H7 (cell line): ENCODE measurements around the gene DDAH2. TPM values are rescaled to one million over a fixed set of nuclear protein-coding genes. Genes with fewer than 3 reads are reported as not detected.

Experiments
- DNase-seq: peaks from one replicate; pipeline ENCODE4 v3.0.0; 2012
- H3K27me3 ChIP-seq: 2 replicates; pipeline ENCODE4 v1.6.0; 2011; ENCODE audit warnings: mild to moderate bottlenecking, low read length; ENCODE audit not compliant: control insufficient read depth, insufficient read depth
- H3K36me3 ChIP-seq: replicated peaks from 2 replicates; pipeline ENCODE4 v1.5.1; 2011; ENCODE audit warnings: low read length; ENCODE audit not compliant: control insufficient read depth, insufficient read depth
- H3K4me3 ChIP-seq: 2 replicates; pipeline ENCODE4 v1.5.1; 2011; ENCODE audit warnings: low read depth, mild to moderate bottlenecking, control low read depth, low read length, moderate library complexity; ENCODE audit not compliant: insufficient read depth
- total RNA-seq: library from RNA; depleted of rRNA; stranded (reverse); fragments of >200 nt; shearing (Covaris generic); gene quantifications from 2 replicates; pipeline ENCODE4 v1.2.3, GENCODE V29; 2014

Gene DDAH2
- total RNA-seq, 1 experiment from 2014 or later: 99.2 TPM

DNA sequence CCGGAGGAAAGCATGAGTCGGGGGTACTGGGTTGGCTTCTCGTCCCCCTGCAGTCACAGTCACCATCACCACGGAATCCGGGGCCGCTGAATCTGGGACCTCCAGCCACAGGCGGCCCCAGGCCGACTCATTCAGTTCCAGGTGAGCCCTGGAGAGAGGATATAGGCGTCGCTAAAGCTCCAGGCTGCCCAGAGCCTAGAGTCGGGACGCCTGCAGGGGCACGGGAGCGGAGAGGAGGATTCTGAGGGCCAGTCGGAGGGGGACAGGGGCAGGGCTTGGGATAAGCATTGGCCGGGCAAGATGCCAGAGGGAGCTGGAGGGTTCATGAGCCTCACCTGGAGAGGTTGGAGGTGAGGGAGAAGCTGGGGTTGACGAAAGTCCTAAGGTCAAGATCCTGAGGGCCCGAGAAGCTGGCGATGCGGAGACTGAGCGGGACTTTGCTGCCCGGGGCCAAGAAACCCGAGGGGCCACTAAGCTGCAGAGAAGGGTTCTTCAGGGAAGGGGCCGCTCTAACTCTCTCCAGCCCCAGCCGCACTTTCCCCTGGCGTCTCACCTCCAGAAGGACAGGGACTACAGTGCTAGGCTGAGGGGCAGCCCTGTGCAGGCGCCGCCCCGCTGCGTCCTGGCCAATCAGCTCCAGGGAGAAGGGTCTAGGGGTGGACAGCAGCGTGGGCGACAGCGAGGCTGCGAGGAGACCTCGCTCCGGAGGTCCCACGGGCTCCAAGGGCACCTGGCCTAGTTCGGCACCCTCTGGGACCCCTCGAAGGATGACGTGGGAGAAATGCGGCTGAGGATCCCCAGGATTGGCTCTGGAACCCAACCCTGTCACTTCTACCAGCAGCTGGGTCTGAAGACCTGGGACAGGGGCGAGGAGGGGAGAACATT is 37.1 kb upstream of the DDAH2 start:
- H3K4me3 ChIP-seq: peak overlapping the region; percentile 48
- peak; percentile 95 for DNase-seq
- H3K36me3 ChIP-seq: peaks cover 11% of the 10 kb centered on the region
- no peaks in the 10 kb centered on the region; the same call in 1 of the 2 replicates for H3K27me3 ChIP-seq

DNA sequence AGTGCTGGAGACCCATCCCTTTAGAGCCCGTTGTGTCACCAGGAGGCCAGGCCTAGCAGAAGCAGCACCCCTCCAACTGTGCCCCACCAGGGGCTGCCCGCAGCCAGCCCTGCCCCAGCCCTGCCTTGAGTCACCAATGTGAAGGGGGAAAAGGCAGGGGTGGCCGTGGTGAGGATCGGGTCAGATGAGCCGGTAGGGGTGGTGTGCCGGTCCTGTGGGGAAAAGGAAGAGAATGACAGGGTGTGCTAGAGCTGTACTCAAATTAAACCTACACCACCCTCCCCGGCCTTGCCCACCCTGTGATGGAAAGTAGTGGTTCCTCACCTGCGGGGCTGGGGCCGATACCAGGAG is 36.4 kb upstream of the DDAH2 start:
- Histone ChIP-seq H3K36me3 (peaks cover 15% of the 10 kb centered on the region), H3K4me3 (no peak overlapping the region), H3K27me3 (no peaks in the 10 kb centered on the region; the same call in 1 of the 2 replicates)
- DNase-seq: no peak

DNA sequence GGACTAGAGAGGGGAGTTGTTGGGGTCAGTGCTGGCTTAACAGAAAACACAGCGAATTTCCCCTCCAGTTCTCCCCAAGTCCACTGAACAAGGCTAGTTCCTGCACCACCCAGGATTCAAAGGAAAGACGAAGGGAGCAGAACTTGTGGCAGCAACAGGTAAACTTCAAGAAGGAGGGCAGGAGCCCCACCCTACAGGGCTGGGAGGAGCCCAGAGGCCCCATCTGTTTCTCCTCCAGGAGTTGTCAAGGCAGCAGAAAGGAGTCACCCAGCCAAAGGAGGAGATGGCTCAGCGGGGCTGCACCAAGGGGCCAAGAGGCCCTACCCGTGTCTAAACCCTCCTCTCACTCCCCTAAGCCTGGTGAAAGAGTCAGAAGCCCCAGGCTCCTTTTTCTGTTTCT is 35.1 kb upstream of the DDAH2 start:
- peak; percentile 40 for DNase-seq
- Histone ChIP-seq H3K4me3 (no peak overlapping the region), H3K36me3 (peaks cover 21% of the 10 kb centered on the region), H3K27me3 (no peaks in the 10 kb centered on the region; the same call in 1 of the 2 replicates)

DNA sequence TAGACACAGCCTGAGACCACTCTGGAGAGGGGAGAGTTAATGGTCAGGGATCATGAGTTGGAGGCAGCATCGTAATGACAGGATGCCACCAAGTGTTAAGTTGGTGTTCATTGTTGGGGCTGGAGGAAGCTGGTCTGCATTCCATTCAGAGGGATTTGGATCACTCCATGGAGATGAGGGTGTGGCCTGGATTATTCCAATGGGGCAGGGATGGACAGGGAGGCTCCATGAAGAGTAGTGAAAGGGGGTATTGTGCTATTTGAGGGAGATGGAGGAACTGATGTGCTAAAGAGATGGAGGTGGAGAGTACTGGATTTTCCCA is 34.5 kb upstream of the DDAH2 start:
- DNase-seq: peak; percentile 78
- Histone ChIP-seq H3K36me3 (peaks cover 22% of the 10 kb centered on the region), H3K4me3 (no peak overlapping the region), H3K27me3 (no peaks in the 10 kb centered on the region; the same call in 1 of the 2 replicates)

DNA sequence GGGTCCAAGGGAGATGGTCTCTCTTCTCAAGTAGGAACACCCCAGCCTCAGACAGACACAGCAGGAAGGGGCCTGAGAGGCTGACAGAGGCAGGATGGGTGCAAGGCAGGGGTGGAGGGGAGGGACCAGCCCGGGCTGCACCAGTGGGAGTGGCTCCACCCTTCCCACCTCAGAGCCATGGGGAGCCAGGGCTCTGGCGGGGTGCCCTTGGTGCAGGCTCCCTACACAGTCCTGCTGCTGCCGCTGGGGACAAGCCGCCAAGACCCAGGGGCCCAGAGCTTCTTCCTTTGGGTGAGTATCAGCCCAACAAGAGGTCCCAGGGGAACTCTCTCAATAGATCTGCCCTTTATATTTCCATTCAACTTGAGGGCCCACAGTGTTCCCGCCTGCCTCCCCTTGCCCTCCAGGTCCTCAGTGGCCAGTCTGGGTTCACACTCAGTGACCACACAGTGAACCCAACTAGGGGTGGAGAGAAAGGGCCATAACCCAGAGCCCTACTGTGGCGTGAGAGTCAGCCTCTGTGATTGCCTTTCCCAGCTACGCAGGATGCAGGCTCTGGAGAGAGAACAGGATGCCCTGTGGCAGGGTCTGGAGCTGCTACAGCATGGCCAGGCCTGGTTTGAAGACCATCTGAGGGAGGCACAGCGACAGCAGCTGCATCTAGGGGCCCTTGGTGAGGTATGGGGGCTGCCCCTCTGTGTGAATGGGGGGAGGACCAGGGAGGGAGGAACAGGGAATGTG is 33.9 kb upstream of the DDAH2 start:
- H3K4me3 ChIP-seq: no peak overlapping the region
- no peaks in the 10 kb centered on the region; the same call in 1 of the 2 replicates for H3K27me3 ChIP-seq
- H3K36me3 ChIP-seq: peaks cover 22% of the 10 kb centered on the region
- DNase-seq: peak; percentile 43

DNA sequence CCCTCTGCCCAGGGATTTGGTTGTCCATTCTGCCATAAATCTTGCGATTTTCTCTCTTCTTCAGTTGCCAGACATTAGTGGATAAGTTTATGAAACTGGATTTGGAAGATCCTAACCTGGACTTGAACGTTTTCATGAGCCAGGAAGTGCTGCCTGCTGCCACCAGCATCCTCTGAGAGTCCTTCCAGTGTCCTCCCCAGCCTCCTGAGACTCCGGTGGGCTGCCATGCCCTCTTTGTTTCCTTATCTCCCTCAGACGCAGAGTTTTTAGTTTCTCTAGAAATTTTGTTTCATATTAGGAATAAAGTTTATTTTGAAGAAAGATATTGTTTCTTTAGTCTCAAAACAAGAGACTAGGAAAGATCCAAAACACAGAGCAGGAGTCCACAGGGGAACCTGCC is 33.3 kb upstream of the DDAH2 start, which contains the start of gene SAPCD1:
Gene SAPCD1 (plus strand): TSS at position 301 of the 400 bp plus-strand sequence. CDS start 399 bp downstream, outside the sequence.
- H3K27me3 ChIP-seq: no peaks in the 10 kb centered on the region; the same call in 1 of the 2 replicates
- no peak within 1 kb of the TSS for H3K4me3 ChIP-seq
- DNase-seq: peak; percentile 15
- H3K36me3 ChIP-seq: peaks cover 22% of the 10 kb centered on the region

DNA sequence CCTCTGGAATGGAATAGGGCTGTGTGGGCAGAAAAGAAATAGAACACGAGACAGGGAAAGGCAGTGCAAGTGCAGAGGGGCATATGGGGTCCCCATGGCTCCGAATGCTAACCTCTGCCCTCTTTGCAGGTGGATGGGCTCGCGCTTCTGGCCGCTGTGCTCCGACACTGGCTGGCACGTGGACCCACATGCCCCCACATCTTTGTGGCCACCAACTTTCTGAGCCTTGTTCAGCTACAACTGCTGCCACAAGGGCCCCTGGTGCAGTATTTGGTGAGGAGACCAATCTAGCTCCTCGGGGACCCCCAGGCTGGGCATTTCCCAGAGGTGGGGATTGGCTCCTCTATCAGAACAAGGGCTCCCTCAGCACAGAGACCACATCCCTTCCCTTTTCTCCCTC is 32.2 kb upstream of the DDAH2 start:
- no peaks in the 10 kb centered on the region; the same call in 1 of the 2 replicates for H3K27me3 ChIP-seq
- DNase-seq: no peak
- H3K36me3 ChIP-seq: peaks cover 22% of the 10 kb centered on the region

DNA sequence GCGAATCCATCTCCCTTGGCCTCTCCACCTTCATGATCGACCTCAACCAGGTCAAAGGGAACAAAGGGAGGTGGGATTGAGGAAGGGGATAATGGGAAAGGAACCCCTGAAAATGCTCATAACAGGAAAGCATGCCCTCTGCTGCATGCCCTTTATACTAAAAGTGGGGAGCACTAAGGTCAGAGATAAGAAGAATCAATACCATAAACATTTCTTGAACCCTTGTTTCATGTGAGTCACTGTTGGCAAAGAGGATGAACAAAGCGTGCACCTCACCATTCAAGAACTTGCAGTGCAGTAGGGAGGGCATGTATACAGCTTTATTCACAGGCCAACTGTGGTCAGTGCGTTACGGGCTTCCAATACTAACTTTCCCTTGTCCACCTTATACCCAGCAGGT is 31.7 kb upstream of the DDAH2 start:
- DNase-seq: no peak

More for the DNA sequence above, 32.2 kb upstream of the DDAH2 start:
- no peak overlapping the region for H3K4me3 ChIP-seq

DNA sequence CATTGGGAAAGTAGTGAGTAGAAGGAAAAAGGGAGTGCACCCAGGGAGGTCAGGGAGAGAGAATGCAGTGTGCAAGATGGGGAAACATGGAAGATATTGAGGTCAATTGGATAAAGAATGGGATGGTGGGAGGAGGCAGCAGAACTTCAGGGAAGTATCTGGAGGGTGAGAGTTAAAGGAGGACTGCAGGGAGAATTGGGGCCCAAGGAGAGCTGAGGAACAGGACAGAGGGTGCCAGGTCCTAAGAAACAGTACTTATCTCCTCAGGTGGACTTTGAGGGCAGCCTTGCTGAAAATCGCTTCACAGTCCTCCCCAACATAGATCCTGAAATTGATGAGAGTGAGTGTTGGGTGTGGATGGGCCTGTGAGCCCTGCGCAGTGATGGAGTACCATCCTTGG is 29.2 kb upstream of the DDAH2 start:
- no peaks in the 10 kb centered on the region for H3K27me3 ChIP-seq
- no peak overlapping the region for H3K4me3 ChIP-seq
- no peak for DNase-seq
- H3K36me3 ChIP-seq: peaks cover 19% of the 10 kb centered on the region

More for the DNA sequence above, 31.7 kb upstream of the DDAH2 start:
- Histone ChIP-seq H3K27me3 (no peaks in the 10 kb centered on the region; the same call in 1 of the 2 replicates), H3K36me3 (peaks cover 22% of the 10 kb centered on the region), H3K4me3 (no peak overlapping the region)

DNA sequence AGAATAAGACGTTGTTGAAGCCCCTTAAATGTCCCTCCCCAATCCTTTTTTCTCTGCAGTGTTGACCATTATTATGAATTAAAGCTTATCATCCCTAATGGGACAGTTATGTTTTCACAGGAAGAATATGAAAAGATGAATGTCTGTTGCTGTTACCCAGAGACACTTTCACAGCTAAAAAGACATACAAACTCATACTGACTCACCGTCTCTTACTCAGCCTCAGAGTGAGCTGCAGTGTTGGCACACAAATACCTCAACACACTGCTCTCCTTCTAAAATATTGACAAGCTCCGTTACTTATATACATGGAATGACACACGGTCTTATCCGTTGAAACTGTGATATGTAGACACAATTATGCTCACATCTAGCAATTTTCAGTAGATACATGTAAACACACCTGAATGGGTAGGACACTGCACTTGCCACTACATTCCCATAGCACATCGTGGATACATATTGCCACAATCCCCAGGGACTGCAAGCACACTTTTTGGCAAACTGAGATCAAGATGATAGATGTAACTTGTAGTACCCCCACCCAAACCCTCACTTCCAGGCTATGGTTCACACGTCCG is 23.7 kb upstream of the DDAH2 start:
- no peak for DNase-seq
- H3K4me3 ChIP-seq: no peak overlapping the region
- no peaks in the 10 kb centered on the region for H3K27me3 ChIP-seq
- H3K36me3 ChIP-seq: peaks cover under 1% of the 10 kb centered on the region; the same call in 1 of the 2 replicates

DNA sequence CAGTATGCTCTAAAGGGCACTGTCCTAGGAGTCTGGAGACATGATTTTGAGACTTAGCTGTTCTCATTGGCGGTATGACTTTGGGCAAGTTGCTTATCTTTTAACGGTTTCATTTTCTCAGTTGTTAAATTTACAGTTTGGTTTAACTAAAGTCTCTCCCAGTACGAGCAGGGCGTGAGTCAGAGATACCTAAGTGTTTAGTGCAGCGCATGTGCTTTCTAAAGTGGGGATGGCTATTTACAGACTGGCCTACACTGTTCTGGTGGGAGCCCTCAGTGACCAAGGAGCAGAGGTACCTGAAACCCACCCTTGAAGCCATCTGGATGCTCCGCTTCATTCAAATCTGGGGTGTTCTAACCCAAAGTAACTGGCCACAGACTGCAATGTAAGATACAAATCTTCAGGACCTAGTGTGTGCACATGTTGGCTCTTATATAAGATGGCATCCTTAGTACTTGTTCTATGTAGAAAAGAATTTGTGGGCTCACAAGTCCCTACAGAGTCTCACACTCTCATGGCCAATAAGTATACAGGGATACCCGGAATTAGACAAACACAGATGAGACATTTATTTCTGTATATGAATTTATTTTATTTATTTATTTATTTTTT is 21.4 kb upstream of the DDAH2 start:
- Histone ChIP-seq H3K27me3 (no peaks in the 10 kb centered on the region), H3K36me3 (peaks cover 6% of the 10 kb centered on the region), H3K4me3 (no peak overlapping the region)
- no peak for DNase-seq

DNA sequence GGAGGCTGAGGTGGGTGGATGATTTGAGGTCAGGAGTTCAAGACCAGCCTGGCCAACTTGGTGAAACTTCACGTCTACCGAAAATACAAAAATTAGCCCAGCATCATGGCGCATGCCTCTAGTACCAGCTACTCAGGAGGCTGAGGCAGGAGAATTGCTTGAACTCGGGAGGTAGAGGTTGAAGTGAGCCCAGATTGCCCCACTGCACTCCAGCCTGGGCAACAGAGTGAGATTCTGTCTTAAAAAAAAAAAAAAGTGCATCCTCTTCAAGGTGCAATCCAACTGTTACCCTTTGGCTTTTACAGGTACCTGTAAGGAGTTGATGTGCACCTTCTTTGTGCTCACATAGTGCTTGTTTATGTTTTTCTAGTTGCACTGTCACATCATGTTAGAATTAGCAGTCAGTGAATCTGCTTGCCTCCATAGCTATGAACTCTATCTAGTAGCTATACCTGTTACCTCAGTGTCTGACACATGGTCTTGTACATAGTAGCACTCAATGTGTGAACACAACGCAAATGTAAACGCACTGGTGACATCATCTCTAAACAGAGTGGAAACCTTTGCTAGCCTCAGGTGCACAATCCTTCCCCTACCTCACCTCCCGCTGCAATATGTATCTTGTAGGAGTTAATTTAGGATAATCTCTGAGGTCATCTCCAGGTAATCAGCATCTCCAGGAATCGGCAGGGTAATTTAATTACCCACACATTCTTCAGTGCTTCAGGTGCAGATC is 20.4 kb upstream of the DDAH2 start:
- Histone ChIP-seq H3K36me3 (peaks cover 6% of the 10 kb centered on the region), H3K4me3 (no peak overlapping the region), H3K27me3 (no peaks in the 10 kb centered on the region)
- DNase-seq: no peak

DNA sequence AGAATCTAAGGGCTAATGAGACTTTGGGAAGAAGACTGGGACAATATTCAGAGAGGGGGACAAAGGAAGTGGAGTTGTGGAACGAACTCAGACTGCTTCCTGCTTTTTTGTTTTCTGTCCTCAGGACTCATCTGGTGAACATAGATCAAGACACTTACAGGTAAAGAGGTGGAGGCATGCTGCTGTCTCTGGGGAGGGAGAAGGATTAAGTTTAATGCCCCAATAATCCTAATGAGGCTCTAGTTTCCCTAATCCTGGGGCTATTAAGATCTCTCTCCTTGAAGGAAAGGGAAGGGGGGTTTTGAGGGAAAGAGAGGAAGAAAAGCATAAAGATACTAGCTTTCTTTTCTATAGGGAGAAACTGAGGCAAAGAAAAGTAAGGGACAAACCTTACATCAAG is 15.3 kb upstream of the DDAH2 start:
- Histone ChIP-seq H3K4me3 (no peak overlapping the region), H3K36me3 (peaks cover 10% of the 10 kb centered on the region), H3K27me3 (no peaks in the 10 kb centered on the region)
- no peak for DNase-seq

DNA sequence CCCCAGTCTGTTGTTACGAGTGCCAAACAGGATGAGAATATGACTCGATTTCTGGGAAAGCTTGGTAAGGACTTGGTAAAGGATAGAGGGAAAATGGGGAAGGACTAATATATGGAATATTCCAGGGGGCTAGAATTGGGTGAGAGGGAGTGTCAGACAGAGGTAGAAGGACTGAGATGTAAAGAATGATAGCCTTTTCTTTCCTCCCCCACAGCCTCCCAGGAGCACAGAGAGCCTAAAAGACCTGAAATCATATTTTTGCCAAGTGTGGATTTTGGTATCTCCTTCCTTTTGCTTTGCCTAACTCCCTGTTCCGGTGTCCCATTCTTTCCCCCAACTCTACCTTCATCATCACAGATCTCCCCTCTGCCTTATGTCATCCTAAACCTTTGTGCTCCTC is 13.8 kb upstream of the DDAH2 start:
- H3K36me3 ChIP-seq: peaks cover 9% of the 10 kb centered on the region
- no peaks in the 10 kb centered on the region for H3K27me3 ChIP-seq
- no peak overlapping the region for H3K4me3 ChIP-seq
- no peak for DNase-seq
